Measurements from ENCODE around the gene KIF5B.

KIF5B gene

GRCh38 chr10:32039734-32040133 is 16.5 kb downstream of the KIF5B start:
- Histone ChIP-seq H3K27ac (ENCODE audit: poor library complexity, severe bottlenecking) (no peak overlapping the region), H3K4me3 (ENCODE audit: severe bottlenecking) (no peak overlapping the region), H3K4me1 (ENCODE audit: insufficient read depth, poor library complexity, severe bottlenecking) (no peaks in the 10 kb centered on the region), H3K9me3 (ENCODE audit: severe bottlenecking) (no peaks in the 10 kb centered on the region), H3K36me3 (ENCODE audit: low read depth) (peaks cover 85% of the 10 kb centered on the region), H3K27me3 (ENCODE audit: insufficient read depth, poor library complexity, severe bottlenecking) (no peaks in the 10 kb centered on the region)
- no peak for TF ChIP-seq CTCF (IDR thresholded peaks at IDR 0.05; ENCODE audit: poor library complexity, severe bottlenecking)
- ATAC-seq (ENCODE audit: low read depth) = no peak
- DNase-seq (ENCODE audit: low spot score) = no peak

- H3K4me3 ChIP-seq (ENCODE audit: severe bottlenecking) = no peak overlapping the region
- no peak for DNase-seq (ENCODE audit: low spot score)
- ATAC-seq (ENCODE audit: low read depth) = no peak
- H3K27me3 ChIP-seq (ENCODE audit: insufficient read depth, poor library complexity, severe bottlenecking) = no peaks in the 10 kb centered on the region
- no peaks in the 10 kb centered on the region for H3K9me3 ChIP-seq (ENCODE audit: severe bottlenecking)
- H3K36me3 ChIP-seq (ENCODE audit: low read depth) = peaks cover 85% of the 10 kb centered on the region
- H3K4me1 ChIP-seq (ENCODE audit: insufficient read depth, poor library complexity, severe bottlenecking) = no peaks in the 10 kb centered on the region
- TF ChIP-seq CTCF (IDR thresholded peaks at IDR 0.05; ENCODE audit: poor library complexity, severe bottlenecking) = no peak
- no peak overlapping the region for H3K27ac ChIP-seq (ENCODE audit: poor library complexity, severe bottlenecking)
These were observed 17.4 kb downstream of the KIF5B start for GRCh38 chr10:32038777-32039176.

- TF ChIP-seq CTCF (IDR thresholded peaks at IDR 0.05; ENCODE audit: poor library complexity, severe bottlenecking) = no peak
- Histone ChIP-seq H3K27ac (ENCODE audit: poor library complexity, severe bottlenecking) (no peak overlapping the region), H3K36me3 (ENCODE audit: low read depth) (peaks cover 90% of the 10 kb centered on the region), H3K4me3 (ENCODE audit: severe bottlenecking) (no peak overlapping the region), H3K27me3 (ENCODE audit: insufficient read depth, poor library complexity, severe bottlenecking) (no peaks in the 10 kb centered on the region), H3K9me3 (ENCODE audit: severe bottlenecking) (no peaks in the 10 kb centered on the region), H3K4me1 (ENCODE audit: insufficient read depth, poor library complexity, severe bottlenecking) (no peaks in the 10 kb centered on the region)
- DNase-seq (ENCODE audit: low spot score) (no peak), ATAC-seq (ENCODE audit: low read depth) (no peak)
These were observed 19.3 kb downstream of the KIF5B start for GRCh38 chr10:32036922-32037321.

GRCh38 chr10:32035038-32035437 is 21.2 kb downstream of the KIF5B start:
- no peak overlapping the region for H3K27ac ChIP-seq (ENCODE audit: poor library complexity, severe bottlenecking)

More at GRCh38 chr10:32035038-32035437, 21.2 kb downstream of the KIF5B start:
- no peak for TF ChIP-seq CTCF (IDR thresholded peaks at IDR 0.05; ENCODE audit: poor library complexity, severe bottlenecking)
- Histone ChIP-seq H3K27me3 (ENCODE audit: insufficient read depth, poor library complexity, severe bottlenecking) (no peaks in the 10 kb centered on the region), H3K36me3 (ENCODE audit: low read depth) (peaks cover 100% of the 10 kb centered on the region), H3K9me3 (ENCODE audit: severe bottlenecking) (no peaks in the 10 kb centered on the region), H3K4me3 (ENCODE audit: severe bottlenecking) (no peak overlapping the region), H3K4me1 (ENCODE audit: insufficient read depth, poor library complexity, severe bottlenecking) (no peaks in the 10 kb centered on the region)
- ATAC-seq (ENCODE audit: low read depth) (no peak), DNase-seq (ENCODE audit: low spot score) (no peak)
